Left lung (tissue), 10 donors: Measurements from ENCODE around the gene SKA1. TPM values are rescaled to one million over a fixed set of nuclear protein-coding genes. Genes with fewer than 3 reads are reported as not detected.
"Not testable (repeated sequence)": the region's sequence is repeated elsewhere in the genome, so short reads cannot be mapped to it uniquely, and the experiment has no call there.

Experiments used
- ATAC-seq: fragments of 200-7000 bp; cut with Tn5 transposase; one replicate; pipeline ENCODE4 v1.9.1; 2020; ENCODE audit warnings: moderate library complexity
- DNase-seq, 4 donors: peaks; one replicate each; pipeline ENCODE4 v3.0.0-alpha.2; 2013 to 2020
- H3K27ac ChIP-seq, 2 donors: fragments of 200-600 bp; sonication (generic) in 1 of 2; one replicate each; pipeline versions ENCODE4 v1.5.0 to v1.8.0; 2020 to 2021
- H3K27me3 ChIP-seq, 2 donors: fragments of 200-600 bp; sonication (generic) in 1 of 2; one replicate each; pipeline versions ENCODE4 v1.5.0 to v1.8.0; 2020 to 2021
- H3K36me3 ChIP-seq, 2 donors: fragments of 200-600 bp; sonication (generic) in 1 of 2; one replicate each; pipeline versions ENCODE4 v1.5.0 to v1.8.0; 2020 to 2021
- H3K4me1 ChIP-seq, 2 donors: fragments of 200-600 bp; one replicate each; pipeline ENCODE4 v1.8.0; 2021
- H3K4me3 ChIP-seq, 2 donors: fragments of 200-600 bp; sonication (generic) in 1 of 2; one replicate each; pipeline versions ENCODE4 v1.5.0 to v1.8.0; 2020 to 2021; ENCODE audit warnings: mild to moderate bottlenecking in 1 of 2
- H3K9me3 ChIP-seq, 2 donors: fragments of 200-600 bp; sonication (generic) in 1 of 2; one replicate each; pipeline versions ENCODE4 v1.5.0 to v1.8.0; 2020 to 2021
- CTCF ChIP-seq, 2 donors: fragments of 200-600 bp; sonication (generic) in 1 of 2; IDR thresholded peaks; one replicate each; pipeline versions ENCODE4 v1.5.0 to v1.8.0; 2021; ENCODE audit warnings: antibody characterized with exemption in 2 of 2
- intact Hi-C, 2 donors: fragments of 100-400 bp; cut with DNase I; formaldehyde crosslinking; loops; one replicate each; pipeline versions ENCODE4 v1.11.2 to v1.14.2; 2022
- polyA plus RNA-seq, 6 donors: library from polyadenylated mRNA; unstranded; fragments of 120-200 nt; gene quantifications; one replicate each; pipeline ENCODE4 v1.2.1, GENCODE V29; 2013; ENCODE audit not compliant: insufficient read length in 6 of 6
- total RNA-seq, 2 donors: library from RNA; stranded (reverse); fragmentation: NEBNext Ultra II Directional; extraction: Animal tissue kit (Norgen Biotek cat#: 25700); gene quantifications; one replicate each; pipeline ENCODE4 v1.2.1, GENCODE V29; 2021
- donor health status: DM: no; HTN: yes; CAD: no.
- donor health status: DM: no; HTN: no; CAD: no.

Gene SKA1
- total and polyA plus RNA-seq, 8 donors, result 2.4 to 12.4 (median 6.1) TPM

- Histone ChIP-seq H3K36me3 (no peaks in the 10 kb centered on the region), H3K27me3 (peaks cover 0 to 4% of the 10 kb centered on the region in 2 donors), H3K4me1 (no peaks in the 10 kb centered on the region), H3K27ac (no peak overlapping the region), H3K4me3 (no peak overlapping the region), H3K9me3 (peaks cover 0 to 11% of the 10 kb centered on the region in 2 donors)
- peak; percentile 52 for ATAC-seq
- intact Hi-C loops, result no loop called here
- TF ChIP-seq CTCF (IDR thresholded peaks at IDR 0.05), result peak in 1 of 2 donors; percentile 40
- peak in 2 of 4 donors; percentile 15 to 37 for DNase-seq
These were observed 54.5 kb downstream of the SKA1 start for GRCh38 chr18:50429207-50429948.

GRCh38 chr18:50432915-50433314, 58.1 kb downstream of the SKA1 start:
- intact Hi-C loops, result no loop called here
- H3K4me1 ChIP-seq, result no peaks in the 10 kb centered on the region

GRCh38 chr18:50436742-50437141, 61.9 kb downstream of the SKA1 start:
- H3K27me3 ChIP-seq, H3K4me1 ChIP-seq, H3K9me3 ChIP-seq, H3K4me3 ChIP-seq, ATAC-seq, H3K36me3 ChIP-seq, DNase-seq, H3K27ac ChIP-seq, intact Hi-C loops: not testable (repeated sequence)

More at GRCh38 chr18:50432915-50433314, 58.1 kb downstream of the SKA1 start:
- no peak overlapping the region for H3K27ac ChIP-seq
- no peak overlapping the region for H3K4me3 ChIP-seq
- no peaks in the 10 kb centered on the region for H3K9me3 ChIP-seq
- ATAC-seq (no peak), DNase-seq (no peak)
- no peaks in the 10 kb centered on the region for H3K36me3 ChIP-seq
- TF ChIP-seq CTCF (IDR thresholded peaks at IDR 0.05), result no peak
- peaks cover 0 to 4% of the 10 kb centered on the region in 2 donors for H3K27me3 ChIP-seq

- peaks cover 0 to 10% of the 10 kb centered on the region in 2 donors for H3K9me3 ChIP-seq
- H3K27me3 ChIP-seq, result no peaks in the 10 kb centered on the region
- no peaks in the 10 kb centered on the region for H3K4me1 ChIP-seq
- DNase-seq (no peak), ATAC-seq (no peak)
- no peak overlapping the region for H3K4me3 ChIP-seq
- H3K27ac ChIP-seq, result no peak overlapping the region
- intact Hi-C loops, result no loop called here
- TF ChIP-seq CTCF (IDR thresholded peaks at IDR 0.05), result no peak
- no peaks in the 10 kb centered on the region for H3K36me3 ChIP-seq
These were observed 64.7 kb downstream of the SKA1 start for GRCh38 chr18:50439460-50440015.

GRCh38 chr18:50441016-50441415, 66.2 kb downstream of the SKA1 start:
- no peaks in the 10 kb centered on the region for H3K27me3 ChIP-seq
- no peaks in the 10 kb centered on the region for H3K36me3 ChIP-seq
- DNase-seq (no peak), ATAC-seq (no peak)
- H3K4me1 ChIP-seq, result no peaks in the 10 kb centered on the region
- no peak overlapping the region for H3K27ac ChIP-seq
- peaks cover 0 to 17% of the 10 kb centered on the region in 2 donors for H3K9me3 ChIP-seq
- no peak for TF ChIP-seq CTCF (IDR thresholded peaks at IDR 0.05)
- intact Hi-C loops, result no loop called here
- H3K4me3 ChIP-seq, result no peak overlapping the region
